ENCODE measurements around the gene SNN.
A peak's percentile ranks its signal among the peaks of the same experiment; 100 is the strongest.

The SNN gene

GRCh38 chr16:11635113-11635652 is 33.1 kb upstream of the SNN start:
- no peak for DNase-seq (ENCODE audit: low read depth in 2 of 2)

- DNase-seq (ENCODE audit: low read depth in 2 of 2): no peak
These were observed 32.5 kb upstream of the SNN start for GRCh38 chr16:11635679-11636171.

DNA sequence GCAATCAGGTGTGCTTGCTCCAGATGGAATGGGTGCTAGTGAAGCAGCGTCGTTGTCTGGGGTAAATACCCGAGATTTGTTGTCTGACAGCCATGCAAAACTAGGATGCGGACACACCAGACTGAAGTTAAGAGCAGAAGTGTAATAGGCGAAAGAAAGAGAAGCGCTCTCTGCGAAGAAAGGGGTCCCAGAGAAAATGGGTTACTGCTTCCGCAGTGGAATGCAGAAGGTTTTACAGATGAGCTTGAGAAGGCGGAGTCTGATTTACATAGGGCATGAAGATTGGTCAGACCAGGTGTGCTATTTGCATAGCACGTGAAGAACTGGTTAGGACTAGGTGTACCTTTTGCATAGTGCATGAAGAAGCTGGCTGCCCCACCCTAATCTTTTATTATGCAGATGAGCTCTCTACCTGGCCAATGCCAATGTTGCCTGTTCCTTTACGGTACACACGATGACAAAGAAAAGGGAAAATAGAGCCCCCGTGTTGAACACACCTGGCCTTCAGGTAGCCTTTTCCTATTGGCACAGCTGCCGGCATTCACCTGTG is 32.0 kb upstream of the SNN start:
- DNase-seq (ENCODE audit: low read depth in 2 of 2): no peak

DNA sequence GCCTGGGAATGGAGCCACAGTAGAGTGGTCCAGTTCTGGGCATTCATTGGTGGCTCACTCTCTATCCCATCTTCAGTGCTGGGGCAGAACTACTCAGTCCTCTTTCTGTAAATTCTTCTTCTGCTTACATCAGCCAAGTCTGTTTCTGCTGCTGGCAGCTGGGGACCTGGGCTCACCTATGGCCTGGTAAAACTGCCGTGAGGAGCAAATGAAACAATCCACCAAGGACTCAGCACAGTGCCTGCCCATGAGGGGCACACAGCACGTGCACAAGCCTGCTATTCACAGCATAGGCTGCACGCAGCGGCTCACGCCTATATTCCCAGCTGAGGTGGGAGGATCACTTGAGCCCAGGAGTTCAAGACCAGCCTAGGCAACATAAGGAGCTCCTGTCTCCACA is 30.9 kb upstream of the SNN start:
- DNase-seq (ENCODE audit: low read depth in 2 of 2): no peak

DNA sequence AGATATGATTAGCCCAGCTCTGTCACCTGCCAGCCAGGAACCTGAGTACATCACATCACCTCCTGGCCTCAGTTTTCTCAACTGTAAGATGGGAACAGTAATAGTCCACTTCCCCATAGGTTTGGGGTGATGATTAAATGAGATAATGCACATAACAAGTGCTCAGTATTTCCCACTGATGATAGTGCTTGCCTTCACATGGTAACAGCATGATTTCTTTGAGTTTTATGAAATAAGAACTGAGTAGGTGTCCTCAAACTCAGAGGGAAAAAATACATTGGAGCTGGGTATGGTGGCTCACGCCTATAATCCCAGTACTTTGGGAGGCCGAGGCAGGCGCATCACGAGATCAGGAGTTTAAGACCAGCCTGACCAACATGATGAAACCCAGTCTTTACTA is 30.1 kb upstream of the SNN start:
- no peak for DNase-seq (ENCODE audit: low read depth in 2 of 2)

- no peak for DNase-seq (ENCODE audit: low read depth in 2 of 2)
These were observed 29.2 kb upstream of the SNN start for GRCh38 chr16:11639008-11639562.

GRCh38 chr16:11639925-11640899 is 28.0 kb upstream of the SNN start:
- no peak for DNase-seq (ENCODE audit: low read depth in 2 of 2)

GRCh38 chr16:11640987-11641817 is 27.1 kb upstream of the SNN start:
- DNase-seq (ENCODE audit: low read depth in 2 of 2): no peak

DNA sequence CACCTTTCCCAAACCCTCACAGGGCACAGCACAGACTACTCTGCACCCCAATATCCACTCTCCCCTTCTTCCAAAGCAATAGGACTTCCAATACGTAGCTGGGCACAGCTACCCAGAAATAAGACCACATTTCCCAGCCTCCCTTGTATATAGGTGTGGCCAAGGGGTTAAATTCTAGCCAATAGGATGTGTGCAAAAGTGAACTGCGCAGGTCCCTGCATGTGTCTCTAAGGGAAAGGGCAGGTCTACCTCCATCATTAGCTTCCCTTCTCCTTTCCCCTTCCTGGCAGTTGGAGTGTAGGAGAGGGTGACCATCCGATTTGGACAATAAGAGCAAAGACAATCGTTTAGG is 25.5 kb upstream of the SNN start:
- DNase-seq (ENCODE audit: low read depth in 2 of 2): no peak

GRCh38 chr16:11649276-11649675 is 19.0 kb upstream of the SNN start:
- DNase-seq (ENCODE audit: low read depth in 2 of 2): no peak

DNA sequence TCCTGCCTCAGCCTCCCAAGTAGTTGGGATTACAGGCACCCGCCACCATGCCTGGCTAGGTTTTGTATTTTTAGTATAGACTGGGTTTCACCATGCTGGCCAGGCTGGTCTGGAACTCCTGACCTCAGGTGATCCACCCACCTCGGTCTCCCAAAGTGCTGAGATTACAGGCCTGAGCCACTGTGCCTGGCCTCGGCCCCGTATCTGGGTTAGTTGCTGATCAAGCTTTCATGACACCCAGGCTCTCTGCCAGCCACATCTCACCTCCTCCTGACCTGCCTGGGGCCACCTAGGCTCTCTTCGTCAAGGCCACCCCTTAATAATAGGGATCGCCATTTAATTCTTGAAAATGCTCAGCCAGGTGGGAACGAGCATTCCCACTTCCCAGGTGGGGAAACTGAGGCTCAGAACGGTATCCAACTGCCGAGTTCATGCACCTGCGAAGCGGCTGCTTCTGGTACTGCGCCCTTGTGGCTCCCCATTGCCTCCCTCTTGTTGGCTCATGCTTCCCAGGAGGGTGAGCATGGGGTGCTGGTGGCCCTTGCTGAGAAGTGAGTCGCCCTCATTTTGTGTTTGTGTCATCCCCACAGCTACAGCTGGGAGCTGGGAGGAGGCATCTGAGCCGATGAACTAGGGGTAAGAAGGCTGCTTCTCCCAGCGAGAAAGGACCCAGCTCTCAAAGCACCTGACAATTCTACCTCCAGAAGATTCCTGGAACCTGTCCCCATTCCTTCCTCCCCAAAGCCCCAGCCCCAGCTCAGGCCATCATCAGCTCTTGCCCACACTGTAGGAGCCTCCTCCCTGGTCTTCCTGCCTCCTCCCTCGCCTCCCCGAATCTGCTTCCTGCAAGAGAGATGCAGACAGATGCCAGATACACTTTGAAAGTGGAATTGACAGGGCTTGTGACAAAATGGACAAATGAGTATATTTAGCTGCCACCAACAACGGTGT is 17.3 kb upstream of the SNN start:
- DNase-seq (ENCODE audit: low read depth in 2 of 2): no peak

GRCh38 chr16:11651796-11652195 is 16.5 kb upstream of the SNN start:
- no peak for DNase-seq (ENCODE audit: low read depth in 2 of 2)

DNA sequence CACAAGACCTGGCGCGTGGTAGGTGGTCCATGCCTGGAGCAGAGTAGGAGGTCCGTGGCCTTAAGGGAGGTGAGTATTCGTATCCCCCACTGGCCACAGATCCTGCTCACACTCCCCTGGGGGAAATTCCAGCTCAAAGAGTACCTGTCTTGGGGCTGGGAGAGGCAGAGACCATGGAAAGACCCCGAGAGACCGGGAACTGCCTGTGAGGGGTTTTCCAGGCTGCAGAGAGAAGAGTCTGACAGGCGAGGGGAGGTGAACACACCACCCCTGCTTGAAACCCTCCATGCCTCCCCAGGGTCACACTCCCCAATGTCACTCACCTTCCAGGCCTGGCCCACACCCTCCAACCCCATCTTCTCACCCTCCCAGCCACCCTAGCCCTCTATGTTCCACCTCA is 12.6 kb upstream of the SNN start:
- no peak for DNase-seq (ENCODE audit: low read depth in 2 of 2)

DNA sequence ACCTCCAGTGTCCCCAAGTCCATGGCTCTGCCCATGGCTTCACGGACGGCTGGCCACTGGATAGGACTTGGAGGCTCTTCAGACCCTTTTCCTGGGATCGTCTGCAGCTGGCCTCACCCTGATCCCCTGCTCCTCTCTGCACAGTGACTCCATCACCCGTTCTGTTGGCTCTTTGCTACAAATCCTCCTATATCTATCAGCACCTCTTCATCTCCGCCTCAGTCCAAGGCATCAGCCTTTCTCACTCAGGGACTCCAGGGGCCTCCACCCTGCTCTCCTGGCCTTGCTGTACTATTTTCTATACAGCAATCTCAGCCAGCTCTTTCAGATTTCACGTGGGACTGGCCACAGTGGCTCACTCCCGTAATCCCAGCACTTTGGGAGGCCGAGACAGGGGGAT is 10.7 kb upstream of the SNN start:
- no peak for DNase-seq (ENCODE audit: low read depth in 2 of 2)

GRCh38 chr16:11658896-11659708 is 9.2 kb upstream of the SNN start:
- DNase-seq (ENCODE audit: low read depth in 2 of 2): no peak

- no peak for DNase-seq (ENCODE audit: low read depth in 2 of 2)
These were observed 7.7 kb upstream of the SNN start for GRCh38 chr16:11660565-11660964.

DNA sequence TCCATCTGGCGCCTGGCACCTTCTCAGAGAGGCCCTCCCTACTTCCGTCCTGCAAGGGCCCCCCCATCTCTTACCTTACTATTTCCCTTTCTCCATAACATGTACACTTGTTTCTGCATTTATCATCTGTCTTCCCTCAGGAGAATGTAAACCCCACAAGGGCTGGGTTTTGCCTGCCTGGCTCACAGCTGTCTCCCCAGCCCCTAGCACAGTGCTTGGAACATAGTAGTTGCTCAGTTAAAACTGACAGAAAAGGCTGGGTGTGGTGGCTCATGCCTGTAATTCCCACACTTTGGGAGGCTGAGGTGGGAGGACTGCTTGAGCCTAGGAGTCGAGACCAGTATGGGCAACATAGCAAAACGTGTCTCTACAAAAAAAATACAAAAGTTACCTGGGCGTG is 5.7 kb upstream of the SNN start:
- DNase-seq (ENCODE audit: low read depth in 2 of 2): no peak

DNA sequence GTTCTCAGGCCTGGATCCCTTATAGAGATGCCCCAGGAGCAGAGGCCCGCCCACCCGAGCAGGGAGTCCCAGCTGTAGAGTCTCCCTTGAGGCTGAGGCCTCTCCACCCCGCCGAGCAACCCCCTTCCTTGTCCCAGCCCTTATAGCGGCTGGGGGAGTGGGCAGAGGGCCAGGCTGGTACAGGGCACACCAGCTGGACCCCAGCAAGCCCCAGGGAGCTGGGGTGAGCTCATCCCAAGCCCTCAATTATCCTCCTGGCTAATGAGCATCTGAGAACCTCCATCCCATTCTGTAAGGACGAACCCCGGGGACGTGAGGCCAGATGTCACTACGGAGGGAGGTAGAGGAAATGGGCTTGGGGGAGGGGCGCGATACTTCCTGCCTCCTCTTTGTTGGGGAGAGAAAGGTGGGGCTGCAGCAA is 3.2 kb upstream of the SNN start:
- DNase-seq (ENCODE audit: low read depth in 2 of 2): peak in 1 of 2 donors; percentile 19

GRCh38 chr16:11666103-11667055 is 1.9 kb upstream of the SNN start:
- no peak for DNase-seq (ENCODE audit: low read depth in 2 of 2)
